Testis (tissue), 2 donors: ENCODE measurements around the gene CCDC33.

Experiments used
- POLR2A ChIP-seq: fragments of 450-650 bp; IDR thresholded peaks from one replicate; pipeline ENCODE4 v1.6.1; 2017; ENCODE audit warnings: antibody characterized with exemption, mild to moderate bottlenecking, moderate library complexity
- TF ChIP-seq, protein P1 (sequence below), 3 experiments: fragments of 450-650 bp in 2 of 3; fragments of 200-600 bp in 1 of 3; sonication (generic) in 1 of 3; IDR thresholded peaks; one replicate each; pipeline ENCODE4 v1.5.1; 2016 to 2019; ENCODE audit warnings: antibody characterized with exemption in 3 of 3, mild to moderate bottlenecking in 2 of 3, moderate library complexity in 1 of 3

DNA sequence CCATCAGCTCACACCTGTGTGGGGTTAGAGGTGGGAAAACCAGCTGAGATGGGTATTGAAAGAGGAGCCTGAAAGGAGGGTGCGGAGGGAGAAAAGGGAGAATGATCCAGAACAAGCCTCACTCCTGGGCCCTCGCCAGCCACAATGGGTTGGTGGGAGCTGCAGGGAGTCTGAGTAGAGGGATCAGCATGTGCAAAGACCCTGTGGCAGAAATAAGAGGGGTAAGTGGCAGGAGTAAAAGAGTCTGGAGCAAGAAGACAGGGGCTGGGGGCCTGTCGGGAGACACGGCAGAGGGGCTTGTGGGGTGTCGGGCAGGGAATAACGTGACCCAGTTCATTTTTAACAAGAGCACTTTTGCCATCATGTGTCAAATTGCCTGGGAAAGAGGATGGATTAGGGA, 34.0 kb downstream of the CCDC33 start:
- TF ChIP-seq, protein P1, sequence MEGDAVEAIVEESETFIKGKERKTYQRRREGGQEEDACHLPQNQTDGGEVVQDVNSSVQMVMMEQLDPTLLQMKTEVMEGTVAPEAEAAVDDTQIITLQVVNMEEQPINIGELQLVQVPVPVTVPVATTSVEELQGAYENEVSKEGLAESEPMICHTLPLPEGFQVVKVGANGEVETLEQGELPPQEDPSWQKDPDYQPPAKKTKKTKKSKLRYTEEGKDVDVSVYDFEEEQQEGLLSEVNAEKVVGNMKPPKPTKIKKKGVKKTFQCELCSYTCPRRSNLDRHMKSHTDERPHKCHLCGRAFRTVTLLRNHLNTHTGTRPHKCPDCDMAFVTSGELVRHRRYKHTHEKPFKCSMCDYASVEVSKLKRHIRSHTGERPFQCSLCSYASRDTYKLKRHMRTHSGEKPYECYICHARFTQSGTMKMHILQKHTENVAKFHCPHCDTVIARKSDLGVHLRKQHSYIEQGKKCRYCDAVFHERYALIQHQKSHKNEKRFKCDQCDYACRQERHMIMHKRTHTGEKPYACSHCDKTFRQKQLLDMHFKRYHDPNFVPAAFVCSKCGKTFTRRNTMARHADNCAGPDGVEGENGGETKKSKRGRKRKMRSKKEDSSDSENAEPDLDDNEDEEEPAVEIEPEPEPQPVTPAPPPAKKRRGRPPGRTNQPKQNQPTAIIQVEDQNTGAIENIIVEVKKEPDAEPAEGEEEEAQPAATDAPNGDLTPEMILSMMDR (IDR thresholded peaks at IDR 0.05), result no peak
- TF ChIP-seq POLR2A, result no peak
